GM12878 (cell line): ENCODE measurements around the gene POLR3K. TPM values are rescaled to one million over a fixed set of nuclear protein-coding genes. Genes with fewer than 3 reads are reported as not detected.

Experiments used
- ATF7 ChIP-seq: fragments of 450-650 bp; IDR thresholded peaks from 2 replicates; pipeline ENCODE4 v1.6.1; 2016; ENCODE audit warnings: low read depth, mild to moderate bottlenecking
- E4F1 ChIP-seq: fragments of 450-650 bp; IDR thresholded peaks from 2 replicates; pipeline ENCODE4 v1.6.1; 2018; ENCODE audit warnings: borderline replicate concordance, mild to moderate bottlenecking; ENCODE audit not compliant: partially characterized antibody
- EP300 ChIP-seq, 2 experiments: fragments of 150-350 bp in 1 of 2; IDR thresholded peaks; 2 replicates each; pipeline ENCODE4 v1.6.1; 2011 to 2012; ENCODE audit warnings: low read depth in 2 of 2, low read length in 2 of 2, borderline replicate concordance in 1 of 2, improper control_type of control experiment in 1 of 2, inconsistent platforms in 1 of 2; ENCODE audit not compliant: control insufficient read depth in 1 of 2
- ESRRA ChIP-seq: IDR thresholded peaks from 2 replicates; pipeline ENCODE4 v1.6.1; 2012; ENCODE audit warnings: mild to moderate bottlenecking, low read length, improper control_type of control experiment
- ETV6 ChIP-seq, 2 experiments: fragments of 450-650 bp in 1 of 2; IDR thresholded peaks in 1 of 2; conservative IDR thresholded peaks in 1 of 2; 2 replicates each; pipeline ENCODE4 v1.6.1; 2014; ENCODE audit warnings: antibody characterized with exemption in 1 of 2, borderline replicate concordance in 1 of 2, low read depth in 1 of 2, mild to moderate bottlenecking in 1 of 2, moderate library complexity in 1 of 2
- EZH2 ChIP-seq: IDR thresholded peaks from 2 replicates; pipeline ENCODE4 v1.6.1; 2012; ENCODE audit warnings: low read depth, mild to moderate bottlenecking, control low read depth, inconsistent platforms, low read length, borderline replicate concordance; ENCODE audit not compliant: control insufficient read depth
- GATAD2B ChIP-seq: fragments of 450-650 bp; conservative IDR thresholded peaks from 2 replicates; pipeline ENCODE4 v1.6.1; 2017; ENCODE audit warnings: low read depth, mild to moderate bottlenecking, moderate library complexity
- IKZF1 ChIP-seq: fragments of 450-650 bp; conservative IDR thresholded peaks from 2 replicates; pipeline ENCODE4 v1.6.1; 2017; ENCODE audit warnings: antibody characterized with exemption, mild to moderate bottlenecking
- NFIC ChIP-seq: IDR thresholded peaks from 2 replicates; pipeline ENCODE4 v1.6.1; 2012; ENCODE audit warnings: low read depth, mild to moderate bottlenecking, inconsistent platforms, low read length, moderate library complexity
- PBX3 ChIP-seq: IDR thresholded peaks from 2 replicates; pipeline ENCODE4 v1.6.1; 2011; ENCODE audit warnings: mild to moderate bottlenecking, low read depth, low read length, moderate library complexity; ENCODE audit not compliant: insufficient replicate concordance
- PKNOX1 ChIP-seq: fragments of 450-650 bp; IDR thresholded peaks from 2 replicates; pipeline ENCODE4 v1.6.1; 2016; ENCODE audit warnings: mild to moderate bottlenecking
- POLR2AphosphoS5 ChIP-seq: IDR thresholded peaks from 2 replicates; pipeline ENCODE4 v1.6.1; 2011; ENCODE audit warnings: mild to moderate bottlenecking, low read length, inconsistent platforms
- RAD21 ChIP-seq: IDR thresholded peaks from 2 replicates; pipeline ENCODE4 v1.6.1; 2011; ENCODE audit warnings: mild to moderate bottlenecking, low read depth, low read length, moderate library complexity; ENCODE audit not compliant: insufficient read depth
- RELB ChIP-seq: fragments of 450-650 bp; IDR thresholded peaks from 2 replicates; pipeline ENCODE4 v1.6.1; 2017; ENCODE audit warnings: low read depth, mild to moderate bottlenecking, moderate library complexity
- SIX5 ChIP-seq: IDR thresholded peaks from 2 replicates; pipeline ENCODE4 v1.6.1; 2011; ENCODE audit warnings: mild to moderate bottlenecking, low read depth, low read length, moderate library complexity; ENCODE audit not compliant: severe bottlenecking
- SMAD5 ChIP-seq: IDR thresholded peaks from 2 replicates; pipeline ENCODE4 v1.6.1; 2016; ENCODE audit warnings: antibody characterized with exemption, low read depth
- STAT1 ChIP-seq: fragments of 450-650 bp; conservative IDR thresholded peaks from 2 replicates; pipeline ENCODE4 v1.6.1; 2014; ENCODE audit warnings: antibody characterized with exemption, mild to moderate bottlenecking
- USF2 ChIP-seq: IDR thresholded peaks from 2 replicates; pipeline ENCODE4 v1.6.1; 2011; ENCODE audit warnings: low read depth, low read length, improper control_type of control experiment, borderline replicate concordance
- YBX1 ChIP-seq: fragments of 450-650 bp; IDR thresholded peaks from 2 replicates; pipeline ENCODE4 v1.6.1; 2016; ENCODE audit warnings: antibody characterized with exemption
- YY1 ChIP-seq: IDR thresholded peaks from 2 replicates; pipeline ENCODE4 v1.6.1; 2011; ENCODE audit warnings: low read depth, mild to moderate bottlenecking, low read length
- ZBTB33 ChIP-seq: fragments of 450-650 bp; IDR thresholded peaks from 2 replicates; pipeline ENCODE4 v1.6.1; 2017; ENCODE audit warnings: mild to moderate bottlenecking
- polyA plus RNA-seq, 11 experiments: library from polyadenylated mRNA; depleted of rRNA in 4 of 11; unstranded in 6 of 11; stranded (reverse) in 5 of 11; fragments of >200 nt; fragmentation: Nextera tagmentation in 4 of 11; fragmentation: Illumina TruSeq in 1 of 11; extraction: Ambion mirVana in 4 of 11; extraction: Trizol in 1 of 11; gene quantifications; 1 replicate in 1 of 11; 2 replicates in 10 of 11; pipeline versions ENCODE4 v1.2.1 to v1.2.3, GENCODE V29; 2011 to 2016; ENCODE audit warnings: inconsistent platforms in 2 of 11, missing spikeins in 2 of 11, low read depth in 1 of 11
- total RNA-seq, 4 experiments: library from RNA; depleted of rRNA in 3 of 4; stranded (reverse); fragments of >200 nt in 3 of 4; fragmentation: Illumina TruSeq in 1 of 4; extraction: Trizol in 1 of 4; gene quantifications; 2 replicates each; pipeline versions ENCODE4 v1.2.1 to v1.2.3, GENCODE V29; 2013 to 2021

POLR3K gene
- total and polyA plus RNA-seq, 10 of the 15 experiments (the other 5 are each of a cell fraction or from before 2014, with no cell fraction given), result 25.3 to 222 (median 64.0) TPM

GRCh38 chr16:65745-66144, 12.3 kb upstream of the POLR3K start (continued):
- TF ChIP-seq E4F1 (no peak), PKNOX1 (no peak), USF2 (no peak), NFIC (no peak), ZBTB33 (no peak), SIX5 (no peak), EP300 (IDR thresholded peaks at IDR 0.05; ENCODE audit: borderline replicate concordance in 1 of 2, control insufficient read depth in 1 of 2, low read depth in 2 of 2, low read length in 2 of 2) (no peak), YBX1 (no peak), RELB (no peak), PBX3 (no peak), IKZF1 (peak; percentile 33; the same call in 1 of the 2 replicates), EZH2 (no peak), GATAD2B (peak; percentile 63; the same call in 1 of the 2 replicates), SMAD5 (no peak), YY1 (peak; percentile 78), POLR2AphosphoS5 (no peak), RAD21 (peak; percentile 95), ETV6 (conservative IDR thresholded peaks at IDR 0.05 in 1 of 2, IDR thresholded peaks at IDR 0.05 in 1 of 2; ENCODE audit: borderline replicate concordance in 1 of 2, low read depth in 1 of 2) (no peak), ATF7 (no peak), STAT1 (0 out of 2 replicates have a peak, but pooled peaks have one; percentile 64), ESRRA (no peak)
